Neural cell (in vitro differentiated cells): Measurements from ENCODE around the gene G6PD.

Experiments
- EZH2 ChIP-seq: fragments of 200-600, 300-800 bp; shearing (Covaris generic), sonication (generic); IDR thresholded peaks from 2 replicates; pipeline ENCODE4 v1.6.1; 2014; ENCODE audit warnings: antibody characterized with exemption, low read length, borderline replicate concordance, mild to moderate bottlenecking; ENCODE audit not compliant: insufficient read depth, poor library complexity, severe bottlenecking
- MXI1 ChIP-seq: fragments of 450-650 bp; conservative IDR thresholded peaks from 2 replicates; pipeline ENCODE4 v1.6.1; 2014; ENCODE audit warnings: antibody characterized with exemption, mild to moderate bottlenecking; ENCODE audit not compliant: poor library complexity, severe bottlenecking
- POLR2AphosphoS5 ChIP-seq: IDR thresholded peaks from 2 replicates; pipeline ENCODE4 v1.6.1; 2012
- REST ChIP-seq: IDR thresholded peaks from 2 replicates; pipeline ENCODE4 v1.6.1; 2012; ENCODE audit warnings: borderline replicate concordance
- TF ChIP-seq, protein P1 (sequence below): fragments of 450-650 bp; IDR thresholded peaks from 2 replicates; pipeline ENCODE4 v1.5.1; 2014; ENCODE audit warnings: antibody characterized with exemption, mild to moderate bottlenecking, moderate library complexity; ENCODE audit not compliant: poor library complexity, severe bottlenecking

DNA sequence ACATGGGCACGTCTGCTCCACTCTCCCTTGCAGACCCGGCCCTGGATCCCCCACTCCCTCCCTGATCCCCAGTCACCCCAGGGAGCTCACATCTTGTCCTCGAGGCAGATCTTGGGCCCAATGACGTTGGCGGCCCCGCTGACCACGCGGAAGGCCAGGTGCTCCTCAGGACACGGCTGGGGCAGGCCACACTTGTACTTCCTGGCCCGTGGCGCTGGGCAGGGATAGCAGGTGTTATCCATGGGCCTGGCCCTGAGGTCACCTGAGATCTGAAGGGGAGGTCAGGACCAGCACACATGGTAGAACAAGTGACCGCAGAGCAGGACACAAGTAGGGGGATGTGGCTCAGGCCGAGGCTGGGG is 38.3 kb downstream of the G6PD start:
- TF ChIP-seq, protein P1, sequence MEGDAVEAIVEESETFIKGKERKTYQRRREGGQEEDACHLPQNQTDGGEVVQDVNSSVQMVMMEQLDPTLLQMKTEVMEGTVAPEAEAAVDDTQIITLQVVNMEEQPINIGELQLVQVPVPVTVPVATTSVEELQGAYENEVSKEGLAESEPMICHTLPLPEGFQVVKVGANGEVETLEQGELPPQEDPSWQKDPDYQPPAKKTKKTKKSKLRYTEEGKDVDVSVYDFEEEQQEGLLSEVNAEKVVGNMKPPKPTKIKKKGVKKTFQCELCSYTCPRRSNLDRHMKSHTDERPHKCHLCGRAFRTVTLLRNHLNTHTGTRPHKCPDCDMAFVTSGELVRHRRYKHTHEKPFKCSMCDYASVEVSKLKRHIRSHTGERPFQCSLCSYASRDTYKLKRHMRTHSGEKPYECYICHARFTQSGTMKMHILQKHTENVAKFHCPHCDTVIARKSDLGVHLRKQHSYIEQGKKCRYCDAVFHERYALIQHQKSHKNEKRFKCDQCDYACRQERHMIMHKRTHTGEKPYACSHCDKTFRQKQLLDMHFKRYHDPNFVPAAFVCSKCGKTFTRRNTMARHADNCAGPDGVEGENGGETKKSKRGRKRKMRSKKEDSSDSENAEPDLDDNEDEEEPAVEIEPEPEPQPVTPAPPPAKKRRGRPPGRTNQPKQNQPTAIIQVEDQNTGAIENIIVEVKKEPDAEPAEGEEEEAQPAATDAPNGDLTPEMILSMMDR = no peak
- TF ChIP-seq POLR2AphosphoS5 (no peak), EZH2 (no peak), REST (no peak), MXI1 (no peak)
